ENCODE data around the gene KRTAP10-11. TPM values are rescaled to one million over a fixed set of nuclear protein-coding genes. Genes with fewer than 3 reads are reported as not detected.
"Not testable (repeated sequence)": the region's sequence is repeated elsewhere in the genome, so short reads cannot be mapped to it uniquely, and the experiment has no call there.

The KRTAP10-11 gene
- total RNA-seq, 1 donor from 2014 or later: not detected

- Mint-ChIP-seq H3K27ac (ENCODE audit: unreplicated experiment) (no peak overlapping the region), H3K4me3 (ENCODE audit: unreplicated experiment) (no peak overlapping the region), H3K27me3 (ENCODE audit: low read depth, unreplicated experiment) (peaks cover 73% of the 10 kb centered on the region)
These were observed 37.9 kb downstream of the KRTAP10-11 start for GRCh38 chr21:44684077-44684476.

GRCh38 chr21:44684483-44684882 lies 38.3 kb downstream of the KRTAP10-11 start:
- no peak for FAIRE-seq
- Histone ChIP-seq H3K9ac (ENCODE audit: low read length) (no peak overlapping the region), H3K4me3 (ENCODE audit: insufficient read depth, low read depth, low read length) (no peak overlapping the region), H2AFZ (ENCODE audit: low read depth, low read length) (no peak overlapping the region), H4K20me1 (ENCODE audit: insufficient read depth, low read length) (no peaks in the 10 kb centered on the region), H3K9me3 (ENCODE audit: insufficient read depth, low read depth, low read length) (no peaks in the 10 kb centered on the region), H3K27ac (ENCODE audit: low read depth, low read length) (no peak overlapping the region), H3K27me3 (ENCODE audit: insufficient read depth, low read length) (peaks cover 10% of the 10 kb centered on the region), H3K79me2 (ENCODE audit: insufficient read depth, low read length) (no peaks in the 10 kb centered on the region), H3K36me3 (ENCODE audit: insufficient read depth, low read length) (no peaks in the 10 kb centered on the region), H3K4me1 (ENCODE audit: insufficient read depth, low read length) (no peaks in the 10 kb centered on the region), H3K4me2 (ENCODE audit: low read length) (no peak overlapping the region)
- H3K4me1 Mint-ChIP-seq (ENCODE audit: low read depth, unreplicated experiment): peaks cover 5% of the 10 kb centered on the region
- peaks cover 6% of the 10 kb centered on the region for H3K9me3 Mint-ChIP-seq (ENCODE audit: unreplicated experiment)
- no peak overlapping the region for H3K27ac Mint-ChIP-seq (ENCODE audit: unreplicated experiment)
- peaks cover 8% of the 10 kb centered on the region for H3K36me3 Mint-ChIP-seq (ENCODE audit: low read depth, unreplicated experiment)
- peaks cover 70% of the 10 kb centered on the region for H3K27me3 Mint-ChIP-seq (ENCODE audit: low read depth, unreplicated experiment)
- DNase-seq (ENCODE audit: low read depth): no peak
- TF ChIP-seq EZH2 (IDR thresholded peaks at IDR 0.05; ENCODE audit: insufficient read depth, low read length) (no peak), CTCF (IDR thresholded peaks at IDR 0.05; ENCODE audit: insufficient read depth, low read depth, low read length) (no peak)
- H3K4me3 Mint-ChIP-seq (ENCODE audit: unreplicated experiment): no peak overlapping the region

More at GRCh38 chr21:44684077-44684476, 37.9 kb downstream of the KRTAP10-11 start:
- Mint-ChIP-seq H3K36me3 (ENCODE audit: low read depth, unreplicated experiment) (peaks cover 8% of the 10 kb centered on the region), H3K4me1 (ENCODE audit: low read depth, unreplicated experiment) (peaks cover 5% of the 10 kb centered on the region), H3K9me3 (ENCODE audit: unreplicated experiment) (peaks cover 6% of the 10 kb centered on the region)
- no peak overlapping the region for H3K4me3 ChIP-seq (ENCODE audit: insufficient read depth, low read depth, low read length)
- H3K27ac ChIP-seq (ENCODE audit: low read depth, low read length): no peak overlapping the region
- FAIRE-seq: no peak
- H4K20me1 ChIP-seq (ENCODE audit: insufficient read depth, low read length): no peaks in the 10 kb centered on the region
- H3K4me1 ChIP-seq (ENCODE audit: insufficient read depth, low read length): no peaks in the 10 kb centered on the region
- no peaks in the 10 kb centered on the region for H3K9me3 ChIP-seq (ENCODE audit: insufficient read depth, low read depth, low read length)
- H3K27me3 ChIP-seq (ENCODE audit: insufficient read depth, low read length): peaks cover 10% of the 10 kb centered on the region
- no peak overlapping the region for H2AFZ ChIP-seq (ENCODE audit: low read depth, low read length)
- H3K4me2 ChIP-seq (ENCODE audit: low read length): no peak overlapping the region
- no peaks in the 10 kb centered on the region for H3K79me2 ChIP-seq (ENCODE audit: insufficient read depth, low read length)
- no peak for TF ChIP-seq EZH2 (IDR thresholded peaks at IDR 0.05; ENCODE audit: insufficient read depth, low read length)
- TF ChIP-seq CTCF (IDR thresholded peaks at IDR 0.05; ENCODE audit: insufficient read depth, low read depth, low read length): no peak
- H3K9ac ChIP-seq (ENCODE audit: low read length): no peak overlapping the region
- H3K36me3 ChIP-seq (ENCODE audit: insufficient read depth, low read length): no peaks in the 10 kb centered on the region
- DNase-seq (ENCODE audit: low read depth): no peak

GRCh38 chr21:44685050-44685449 lies 38.8 kb downstream of the KRTAP10-11 start:
- not testable (repeated sequence) for H3K4me1 Mint-ChIP-seq (ENCODE audit: low read depth, unreplicated experiment); H3K9ac ChIP-seq (ENCODE audit: low read length); DNase-seq (ENCODE audit: low read depth); H3K36me3 Mint-ChIP-seq (ENCODE audit: low read depth, unreplicated experiment); H3K27ac Mint-ChIP-seq (ENCODE audit: unreplicated experiment); H2AFZ ChIP-seq (ENCODE audit: low read depth, low read length); H3K4me3 Mint-ChIP-seq (ENCODE audit: unreplicated experiment); H3K36me3 ChIP-seq (ENCODE audit: insufficient read depth, low read length); H3K4me3 ChIP-seq (ENCODE audit: insufficient read depth, low read depth, low read length); H3K27ac ChIP-seq (ENCODE audit: low read depth, low read length); H3K9me3 ChIP-seq (ENCODE audit: insufficient read depth, low read depth, low read length); H4K20me1 ChIP-seq (ENCODE audit: insufficient read depth, low read length); FAIRE-seq; H3K27me3 ChIP-seq (ENCODE audit: insufficient read depth, low read length); H3K4me2 ChIP-seq (ENCODE audit: low read length); H3K9me3 Mint-ChIP-seq (ENCODE audit: unreplicated experiment); H3K79me2 ChIP-seq (ENCODE audit: insufficient read depth, low read length); H3K4me1 ChIP-seq (ENCODE audit: insufficient read depth, low read length)
- peaks cover 68% of the 10 kb centered on the region for H3K27me3 Mint-ChIP-seq (ENCODE audit: low read depth, unreplicated experiment)

All from astrocyte (in vitro differentiated cells and primary cell).